Activated CD8-positive, alpha-beta memory T cell treated with anti-CD3 and anti-CD28 coated beads for 1 hour (primary cell): ENCODE results near the gene SUV39H1.
"Not testable (repeated sequence)": the region's sequence is repeated elsewhere in the genome, so short reads cannot be mapped to it uniquely, and the experiment has no call there.

ENCODE experiments used
- DNase-seq, 2 donors: peaks; one replicate each; pipeline ENCODE4 v3.0.0-alpha.2; 2020; ENCODE audit warnings: low read depth in 1 of 2; ENCODE audit errors: extremely low read depth in 1 of 2

The SUV39H1 gene

GRCh38 chrX:48696301-48696908, at the start of gene SUV39H1:
Gene SUV39H1 (plus strand): TSS chrX:48696734. CDS start chrX:48696785, 51 bp downstream.
- peak; percentile 58 to 65 for DNase-seq

- DNase-seq, result peak in 1 of 2 donors; percentile 6
These were observed 48.2 kb upstream of the SUV39H1 start for GRCh38 chrX:48648336-48648751.

- DNase-seq, result no peak
These were observed 47.4 kb upstream of the SUV39H1 start for GRCh38 chrX:48649102-48649501.

GRCh38 chrX:48652055-48652579, 44.4 kb upstream of the SUV39H1 start:
- not testable (repeated sequence) for DNase-seq

- not testable (repeated sequence) for DNase-seq
These were observed 41.8 kb upstream of the SUV39H1 start for GRCh38 chrX:48654746-48655145.

GRCh38 chrX:48659686-48660085, 36.8 kb upstream of the SUV39H1 start:
- not testable (repeated sequence) for DNase-seq

- no peak for DNase-seq
These were observed 33.3 kb upstream of the SUV39H1 start for GRCh38 chrX:48663241-48663640.

GRCh38 chrX:48664156-48664555, 32.4 kb upstream of the SUV39H1 start:
- DNase-seq, result no peak

- no peak for DNase-seq
These were observed 30.5 kb upstream of the SUV39H1 start for GRCh38 chrX:48665991-48666390.

GRCh38 chrX:48666649-48667048, 29.9 kb upstream of the SUV39H1 start:
- no peak for DNase-seq

- DNase-seq, result no peak
These were observed 29.0 kb upstream of the SUV39H1 start for GRCh38 chrX:48667509-48667908.

- DNase-seq, result not testable (repeated sequence)
These were observed 28.3 kb upstream of the SUV39H1 start for GRCh38 chrX:48668187-48668586.

- DNase-seq, result peak; percentile 55 to 76
These were observed 20.2 kb upstream of the SUV39H1 start for GRCh38 chrX:48676106-48676892.

GRCh38 chrX:48676893-48677270, 19.7 kb upstream of the SUV39H1 start:
- DNase-seq, result no peak

GRCh38 chrX:48677516-48677915, 19.0 kb upstream of the SUV39H1 start:
- DNase-seq, result no peak

- not testable (repeated sequence) for DNase-seq
These were observed 16.1 kb upstream of the SUV39H1 start for GRCh38 chrX:48680467-48680866.

- not testable (repeated sequence) for DNase-seq
These were observed 15.6 kb upstream of the SUV39H1 start for GRCh38 chrX:48680925-48681324.

GRCh38 chrX:48681539-48682183, 14.9 kb upstream of the SUV39H1 start:
- DNase-seq, result no peak

- not testable (repeated sequence) for DNase-seq
These were observed 13.7 kb upstream of the SUV39H1 start for GRCh38 chrX:48682795-48683194.

GRCh38 chrX:48683411-48683982, 13.0 kb upstream of the SUV39H1 start, which contains the start of gene WAS:
Gene WAS (plus strand): TSS chrX:48683799. CDS start chrX:48683854, 55 bp downstream.
- DNase-seq, result peak in 1 of 2 donors; percentile 3

GRCh38 chrX:48684134-48684533, 12.4 kb upstream of the SUV39H1 start:
- DNase-seq, result no peak
